ENCODE measurements around the gene DDN. TPM values are rescaled to one million over a fixed set of nuclear protein-coding genes. Genes with fewer than 3 reads are reported as not detected.

Gene DDN
- total RNA-seq, result not detected
- long read RNA-seq, result 0 reads

DNA sequence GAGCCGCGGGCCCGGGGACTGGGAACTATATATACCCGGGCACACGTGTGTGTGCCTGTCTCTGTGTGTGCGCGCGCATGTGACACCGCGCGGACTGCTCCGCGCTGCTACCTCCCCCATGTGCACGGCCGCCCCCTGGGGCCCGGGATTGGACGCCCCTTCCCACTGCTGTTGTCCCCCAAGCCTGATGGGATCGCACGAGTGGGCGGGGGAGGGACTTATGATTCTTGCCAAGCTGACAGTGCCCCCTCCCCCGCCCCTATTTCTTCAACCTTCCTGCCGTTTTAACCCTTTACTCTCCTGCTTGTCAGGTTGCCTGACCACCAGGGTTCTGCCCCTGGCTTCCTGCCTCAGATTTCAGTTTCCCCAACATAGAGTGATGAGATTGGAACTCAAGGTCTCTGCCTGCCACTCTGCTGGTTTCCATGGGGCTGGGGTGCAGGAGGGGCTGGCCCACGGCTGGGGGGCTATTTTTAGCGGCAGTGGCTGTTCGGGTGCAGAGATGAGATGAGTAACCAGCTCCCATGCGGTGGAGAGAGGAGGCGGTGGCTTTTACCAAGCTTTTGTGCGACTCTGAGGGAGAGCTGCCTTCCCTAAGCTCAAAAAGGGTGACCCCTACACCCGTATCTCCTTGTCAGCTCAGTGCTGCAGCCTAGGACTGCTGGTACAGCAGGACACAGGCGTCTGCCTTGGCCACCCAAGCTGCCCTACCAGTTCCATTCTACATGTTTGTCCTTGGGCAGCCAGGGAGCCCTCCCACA lies at the start of gene DDN:
Gene DDN, minus strand, starts transcription at position 5 of the 761 bp plus-strand sequence. CDS start 88 bp downstream, outside the sequence.
- intact Hi-C loops (cut with DNase I), result no loop called here
- Histone ChIP-seq H3K4me3 (peak within 1 kb of the TSS; percentile 49), H3K36me3 (peaks cover 36% of the 10 kb centered on the region), H3K27ac (no peak within 1 kb of the TSS), H3K4me1 (peaks cover 36% of the 10 kb centered on the region), H3K9me3 (no peaks in the 10 kb centered on the region), H3K27me3 (peaks cover 37% of the 10 kb centered on the region)
- TF ChIP-seq, protein P1, sequence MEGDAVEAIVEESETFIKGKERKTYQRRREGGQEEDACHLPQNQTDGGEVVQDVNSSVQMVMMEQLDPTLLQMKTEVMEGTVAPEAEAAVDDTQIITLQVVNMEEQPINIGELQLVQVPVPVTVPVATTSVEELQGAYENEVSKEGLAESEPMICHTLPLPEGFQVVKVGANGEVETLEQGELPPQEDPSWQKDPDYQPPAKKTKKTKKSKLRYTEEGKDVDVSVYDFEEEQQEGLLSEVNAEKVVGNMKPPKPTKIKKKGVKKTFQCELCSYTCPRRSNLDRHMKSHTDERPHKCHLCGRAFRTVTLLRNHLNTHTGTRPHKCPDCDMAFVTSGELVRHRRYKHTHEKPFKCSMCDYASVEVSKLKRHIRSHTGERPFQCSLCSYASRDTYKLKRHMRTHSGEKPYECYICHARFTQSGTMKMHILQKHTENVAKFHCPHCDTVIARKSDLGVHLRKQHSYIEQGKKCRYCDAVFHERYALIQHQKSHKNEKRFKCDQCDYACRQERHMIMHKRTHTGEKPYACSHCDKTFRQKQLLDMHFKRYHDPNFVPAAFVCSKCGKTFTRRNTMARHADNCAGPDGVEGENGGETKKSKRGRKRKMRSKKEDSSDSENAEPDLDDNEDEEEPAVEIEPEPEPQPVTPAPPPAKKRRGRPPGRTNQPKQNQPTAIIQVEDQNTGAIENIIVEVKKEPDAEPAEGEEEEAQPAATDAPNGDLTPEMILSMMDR (IDR thresholded peaks at IDR 0.05), result no peak
- peak; percentile 3 for ATAC-seq
- no peak for DNase-seq

DNA sequence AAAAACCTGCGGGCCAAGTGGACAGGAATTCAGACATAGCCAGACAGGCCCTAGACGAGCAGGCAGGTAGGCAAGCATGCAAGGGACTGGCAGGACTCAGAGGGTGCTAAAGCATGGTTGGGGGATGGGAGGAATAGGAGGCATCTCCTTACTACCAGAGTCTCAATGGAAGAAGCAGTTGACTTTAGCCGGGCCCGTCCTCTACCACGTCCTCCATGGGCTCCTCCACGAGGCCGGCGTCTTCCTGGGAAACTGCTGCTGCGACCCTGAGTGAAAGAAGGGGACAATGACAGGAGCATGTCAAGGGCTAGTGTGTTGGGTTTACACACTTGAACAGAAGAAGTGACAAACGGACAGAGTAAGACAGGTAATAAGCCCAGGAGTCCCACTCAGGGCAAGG lies 49.8 kb upstream of the DDN start:
- Histone ChIP-seq H3K27ac (no peak overlapping the region), H3K9me3 (no peaks in the 10 kb centered on the region), H3K4me3 (no peak overlapping the region), H3K27me3 (no peaks in the 10 kb centered on the region), H3K4me1 (no peaks in the 10 kb centered on the region), H3K36me3 (peaks cover 100% of the 10 kb centered on the region)
- ATAC-seq, result no peak
- no peak for DNase-seq
- intact Hi-C loops (cut with DNase I), result no loop called here
- TF ChIP-seq, protein P1 (IDR thresholded peaks at IDR 0.05), result no peak

DNA sequence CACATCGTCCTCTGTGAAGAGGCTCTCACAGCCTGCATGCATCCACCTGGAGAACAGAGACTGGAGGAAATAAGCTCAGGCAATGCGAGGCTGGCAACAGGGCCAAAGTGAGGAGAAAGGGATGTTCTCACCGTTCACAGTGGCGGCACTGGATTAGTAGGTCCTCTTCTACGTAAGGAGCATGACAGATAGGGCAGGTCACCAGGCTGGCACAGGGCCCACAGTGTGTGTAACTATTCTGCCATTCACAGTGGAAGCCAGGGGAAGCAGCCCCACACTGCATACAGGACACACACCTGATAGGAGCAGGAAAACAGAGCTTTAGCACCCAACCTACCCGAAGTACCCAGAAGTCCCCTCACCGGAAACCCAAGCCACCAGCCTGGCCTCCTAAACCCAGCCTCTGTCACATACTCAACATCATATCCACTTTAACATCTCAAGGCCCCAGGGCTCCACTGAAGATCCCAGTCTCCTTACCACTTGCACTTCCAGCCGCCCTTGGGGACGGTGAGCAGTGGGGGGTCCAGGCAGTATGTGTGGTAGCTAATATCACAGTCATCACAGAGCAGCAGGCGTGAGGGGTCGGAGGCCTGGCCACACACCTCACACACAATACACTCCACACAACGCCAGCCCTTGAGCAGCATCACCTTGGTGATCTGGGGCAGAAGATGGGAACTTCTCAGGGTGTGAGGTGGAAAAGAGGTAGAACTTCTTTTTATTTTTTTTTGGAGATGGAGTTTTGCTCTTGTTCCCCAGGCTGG lies 47.1 kb upstream of the DDN start:
- H3K4me1 ChIP-seq, result no peaks in the 10 kb centered on the region
- TF ChIP-seq, protein P1 (IDR thresholded peaks at IDR 0.05), result no peak
- ATAC-seq (no peak), DNase-seq (no peak)
- no peaks in the 10 kb centered on the region for H3K9me3 ChIP-seq
- intact Hi-C loops (cut with DNase I), result no loop called here
- no peaks in the 10 kb centered on the region for H3K27me3 ChIP-seq
- H3K4me3 ChIP-seq, result no peak overlapping the region
- no peak overlapping the region for H3K27ac ChIP-seq
- peaks cover 100% of the 10 kb centered on the region for H3K36me3 ChIP-seq

DNA sequence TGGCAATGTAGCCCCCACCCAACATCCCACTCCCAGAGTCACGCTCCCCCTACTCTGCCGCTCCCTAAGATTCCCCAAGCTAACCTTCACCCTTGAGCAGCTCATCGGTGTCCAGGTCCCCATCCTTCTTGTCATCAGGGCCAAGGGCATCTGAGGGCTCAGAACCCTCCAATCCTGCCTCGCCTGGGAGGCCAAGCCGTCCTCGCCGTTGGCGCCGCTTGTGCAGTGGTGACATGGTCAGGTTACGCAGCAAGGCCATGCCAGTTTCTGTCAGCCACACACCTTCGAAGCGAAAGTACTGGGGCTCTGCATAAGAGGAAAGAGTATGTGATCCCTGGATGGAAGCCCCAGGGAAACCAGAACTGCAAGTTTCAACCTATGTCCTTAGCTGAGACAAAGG lies 45.5 kb upstream of the DDN start:
- ATAC-seq (no peak), DNase-seq (no peak)
- intact Hi-C loops (cut with DNase I), result no loop called here
- no peak overlapping the region for H3K4me3 ChIP-seq
- H3K36me3 ChIP-seq, result peaks cover 100% of the 10 kb centered on the region
- no peaks in the 10 kb centered on the region for H3K27me3 ChIP-seq
- TF ChIP-seq, protein P1 (IDR thresholded peaks at IDR 0.05), result no peak
- no peak overlapping the region for H3K27ac ChIP-seq
- no peaks in the 10 kb centered on the region for H3K9me3 ChIP-seq
- no peaks in the 10 kb centered on the region for H3K4me1 ChIP-seq

DNA sequence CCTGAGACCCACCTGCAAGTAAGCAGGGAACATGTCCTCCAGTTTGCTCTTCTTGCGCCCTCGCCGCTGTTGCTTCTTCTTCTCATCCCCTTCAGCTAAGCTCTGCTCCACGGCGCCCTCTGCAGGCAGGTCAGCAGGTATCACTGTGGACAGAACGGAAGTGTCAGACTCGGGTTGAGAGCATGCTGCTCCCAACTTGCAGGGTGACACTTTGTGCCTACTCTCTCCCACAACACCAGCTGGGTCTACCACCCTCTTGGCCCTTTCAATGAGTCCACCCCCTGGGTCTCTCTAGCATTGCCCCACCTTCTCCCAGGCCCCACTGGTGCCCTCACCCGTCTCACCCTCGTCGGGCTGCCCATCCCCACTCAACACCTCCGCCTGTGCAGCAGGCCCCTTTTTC lies 44.7 kb upstream of the DDN start:
- intact Hi-C loops (cut with DNase I), result no loop called here
- peak; percentile 84 for DNase-seq
- no peak overlapping the region for H3K4me3 ChIP-seq
- no peaks in the 10 kb centered on the region for H3K9me3 ChIP-seq
- no peaks in the 10 kb centered on the region for H3K27me3 ChIP-seq
- ATAC-seq, result peak; percentile 72
- H3K4me1 ChIP-seq, result no peaks in the 10 kb centered on the region
- TF ChIP-seq, protein P1 (IDR thresholded peaks at IDR 0.05), result peak; percentile 64
- no peak overlapping the region for H3K27ac ChIP-seq
- H3K36me3 ChIP-seq, result peaks cover 100% of the 10 kb centered on the region

Measured in upper lobe of right lung (tissue), 1 donor.